Calu3 (cell line): ENCODE data around the gene ZNF420. TPM values are rescaled to one million over a fixed set of nuclear protein-coding genes. Genes with fewer than 3 reads are reported as not detected.

ENCODE experiments used
- BruUV-seq: library from RNA; stranded (reverse); fragments of 400-500 nt; replicated peaks from 2 replicates; lab custom pipeline; 2021; lab: Mats Ljungman, UMichigan
- CTCF ChIA-PET: fragments of 300-600 bp; sonication (Branson Sonifier 250); formaldehyde crosslinking; loops from one replicate; lab custom pipeline; 2022; ENCODE audit warnings: antibody characterized with exemption; lab: Charles Lee
- DNase-seq: peaks from one replicate; pipeline ENCODE4 v3.0.0; 2022
- H3K27ac Mint-ChIP-seq: one replicate; pipeline ENCODE4 v1.8.0; 2022; ENCODE audit warnings: mixed read lengths; ENCODE audit not compliant: unreplicated experiment
- H3K27me3 Mint-ChIP-seq: one replicate; pipeline ENCODE4 v1.8.0; 2022; ENCODE audit warnings: mixed read lengths; ENCODE audit not compliant: unreplicated experiment
- H3K36me3 Mint-ChIP-seq: one replicate; pipeline ENCODE4 v1.8.0; 2022; ENCODE audit warnings: mild to moderate bottlenecking, moderate library complexity, mixed read lengths; ENCODE audit not compliant: insufficient read depth, unreplicated experiment
- H3K4me1 Mint-ChIP-seq: one replicate; pipeline ENCODE4 v1.8.0; 2022; ENCODE audit warnings: mild to moderate bottlenecking, low read depth, mixed read lengths; ENCODE audit not compliant: unreplicated experiment
- H3K4me3 Mint-ChIP-seq: one replicate; pipeline ENCODE4 v1.8.0; 2022; ENCODE audit warnings: mild to moderate bottlenecking, low read depth, moderate library complexity, mixed read lengths; ENCODE audit not compliant: unreplicated experiment
- H3K9me3 Mint-ChIP-seq: one replicate; pipeline ENCODE4 v1.8.0; 2022; ENCODE audit warnings: low read depth, mixed read lengths; ENCODE audit not compliant: unreplicated experiment
- intact Hi-C: fragments of 100-400 bp; cut with micrococcal nuclease; formaldehyde crosslinking; loops from one replicate; pipeline ENCODE4 v1.10.0; 2022; ENCODE audit not compliant: unreplicated experiment
- total RNA-seq: library from RNA; stranded (reverse); gene quantifications from 2 replicates; pipeline ENCODE4 v1.2.3, GENCODE V29; 2022
- TF ChIP-seq, protein P1 (sequence below): fragments of 200-600 bp; IDR thresholded peaks from one replicate; pipeline ENCODE4 v1.8.0; 2022; ENCODE audit warnings: antibody characterized with exemption; ENCODE audit not compliant: unreplicated experiment

Gene ZNF420
- total RNA-seq, 1 experiment from 2014 or later: 8.7 TPM

DNA sequence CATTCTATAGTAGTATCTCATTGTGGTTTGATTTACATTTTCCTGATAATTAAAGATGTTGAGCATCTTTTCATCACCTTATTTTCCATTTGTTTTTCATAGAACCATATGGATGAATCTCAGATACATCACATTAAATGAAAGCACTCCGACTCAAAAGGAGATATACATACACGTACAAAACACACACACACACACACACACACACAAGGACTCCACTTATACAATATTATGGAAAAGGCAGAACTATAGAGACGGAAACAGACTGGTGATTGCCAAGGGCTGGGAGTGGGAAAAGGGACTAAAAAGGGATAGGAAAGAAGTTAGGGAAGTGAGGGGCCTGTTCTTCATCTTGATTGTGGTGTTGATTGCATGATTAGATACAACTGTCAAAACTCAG lies 70.0 kb downstream of the ZNF420 start:
- BruUV-seq: no TSS peak
- Mint-ChIP-seq H3K27ac (no peak overlapping the region), H3K4me1 (no peaks in the 10 kb centered on the region), H3K9me3 (peaks cover 20% of the 10 kb centered on the region), H3K4me3 (no peak overlapping the region), H3K27me3 (no peaks in the 10 kb centered on the region), H3K36me3 (no peaks in the 10 kb centered on the region)
- intact Hi-C loops: no loop called here
- CTCF ChIA-PET: no interaction called here
- no peak for DNase-seq
- TF ChIP-seq, protein P1, sequence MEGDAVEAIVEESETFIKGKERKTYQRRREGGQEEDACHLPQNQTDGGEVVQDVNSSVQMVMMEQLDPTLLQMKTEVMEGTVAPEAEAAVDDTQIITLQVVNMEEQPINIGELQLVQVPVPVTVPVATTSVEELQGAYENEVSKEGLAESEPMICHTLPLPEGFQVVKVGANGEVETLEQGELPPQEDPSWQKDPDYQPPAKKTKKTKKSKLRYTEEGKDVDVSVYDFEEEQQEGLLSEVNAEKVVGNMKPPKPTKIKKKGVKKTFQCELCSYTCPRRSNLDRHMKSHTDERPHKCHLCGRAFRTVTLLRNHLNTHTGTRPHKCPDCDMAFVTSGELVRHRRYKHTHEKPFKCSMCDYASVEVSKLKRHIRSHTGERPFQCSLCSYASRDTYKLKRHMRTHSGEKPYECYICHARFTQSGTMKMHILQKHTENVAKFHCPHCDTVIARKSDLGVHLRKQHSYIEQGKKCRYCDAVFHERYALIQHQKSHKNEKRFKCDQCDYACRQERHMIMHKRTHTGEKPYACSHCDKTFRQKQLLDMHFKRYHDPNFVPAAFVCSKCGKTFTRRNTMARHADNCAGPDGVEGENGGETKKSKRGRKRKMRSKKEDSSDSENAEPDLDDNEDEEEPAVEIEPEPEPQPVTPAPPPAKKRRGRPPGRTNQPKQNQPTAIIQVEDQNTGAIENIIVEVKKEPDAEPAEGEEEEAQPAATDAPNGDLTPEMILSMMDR: no peak

- Mint-ChIP-seq H3K4me3 (no peak overlapping the region), H3K27me3 (no peaks in the 10 kb centered on the region), H3K27ac (no peak overlapping the region), H3K36me3 (no peaks in the 10 kb centered on the region), H3K4me1 (no peaks in the 10 kb centered on the region), H3K9me3 (peaks cover 23% of the 10 kb centered on the region)
- TF ChIP-seq, protein P1: no peak
- CTCF ChIA-PET: no interaction called here
- no TSS peak for BruUV-seq
- intact Hi-C loops: no loop called here
- DNase-seq: no peak
Observed at GRCh38 chr19:37160153-37160552, 81.9 kb downstream of the ZNF420 start.

GRCh38 chr19:37165635-37166034 lies 87.4 kb downstream of the ZNF420 start:
- Mint-ChIP-seq H3K4me3 (no peak overlapping the region), H3K9me3 (peaks cover 25% of the 10 kb centered on the region), H3K27me3 (no peaks in the 10 kb centered on the region), H3K27ac (no peak overlapping the region), H3K4me1 (no peaks in the 10 kb centered on the region), H3K36me3 (peaks cover 36% of the 10 kb centered on the region)
- BruUV-seq: no TSS peak
- CTCF ChIA-PET: no interaction called here
- TF ChIP-seq, protein P1: no peak
- DNase-seq: no peak
- intact Hi-C loops: no loop called here

- DNase-seq: peak; percentile 88
- H3K4me3 Mint-ChIP-seq: no peak within 1 kb of the TSS
- peaks cover 26% of the 10 kb centered on the region for H3K36me3 Mint-ChIP-seq
- intact Hi-C loops: loop anchor here (1.0 kb wide), 1 partner anchor 38 kb away; the partner anchor contains the start of gene ZNF585B
- CTCF ChIA-PET: no interaction called here
- no peaks in the 10 kb centered on the region for H3K27me3 Mint-ChIP-seq
- no TSS peak for BruUV-seq
- no peaks in the 10 kb centered on the region for H3K4me1 Mint-ChIP-seq
- TF ChIP-seq, protein P1: no peak
- H3K9me3 Mint-ChIP-seq: peaks cover 19% of the 10 kb centered on the region
- no peak within 1 kb of the TSS for H3K27ac Mint-ChIP-seq
Observed at GRCh38 chr19:37172368-37173366, 94.4 kb downstream of the ZNF420 start, which contains the start of gene ZNF585A. Gene ZNF585A, minus strand, starts transcription at chr19:37172695. Its CDS starts 2,785 bp downstream, at chr19:37169910.

Other genes starting within 250 kb of the ZNF420 start
- 10.4 and 10.8 TPM in 2 replicates for gene ZNF790, start 240.0 kb upstream of the ZNF420 start, total RNA-seq
- 5.0 and 5.3 TPM in 2 replicates for gene ZNF345, start 227.6 kb upstream of the ZNF420 start, total RNA-seq
- gene ZNF829, start 162.1 kb upstream of the ZNF420 start, total RNA-seq: 2.6 and 3.0 TPM in 2 replicates
- gene ZNF568, start 162.1 kb upstream of the ZNF420 start, total RNA-seq: 4.4 and 4.9 TPM in 2 replicates
- gene ZNF585A, start 94.3 kb downstream of the ZNF420 start, total RNA-seq: 7.5 and 12.6 TPM in 2 replicates
- 14.0 and 14.8 TPM in 2 replicates for gene ZNF585B, start 132.1 kb downstream of the ZNF420 start, total RNA-seq
- gene ZNF383, start 139.8 kb downstream of the ZNF420 start, total RNA-seq: 7.1 and 8.4 TPM in 2 replicates